SU-DHL-6 (cell line): ENCODE data around the gene HCAR2.

ENCODE experiments used
- H2AFZ ChIP-seq: fragments of 200-600 bp; sonication (generic); 2 replicates; pipeline ENCODE4 v1.6.1; 2014; ENCODE audit warnings: low read depth, mild to moderate bottlenecking, moderate library complexity, mixed read lengths, antibody characterized with exemption, low read length; ENCODE audit not compliant: severe bottlenecking
- H3F3A ChIP-seq: fragments of 200-600 bp; shearing (Covaris generic); 2 replicates; pipeline ENCODE4 v1.6.0; 2016; ENCODE audit warnings: antibody characterized with exemption, mild to moderate bottlenecking; ENCODE audit not compliant: insufficient read depth
- H3K27ac ChIP-seq: fragments of 200-600 bp; sonication (generic); 2 replicates; pipeline ENCODE4 v1.5.1; 2016; ENCODE audit warnings: low read depth, mild to moderate bottlenecking, low read length, moderate library complexity, mixed read lengths
- H3K27me3 ChIP-seq: fragments of 200-600 bp; sonication (generic), shearing (Covaris generic); 2 replicates; pipeline ENCODE4 v1.6.0; 2014; ENCODE audit warnings: mild to moderate bottlenecking, low read length
- H3K36me3 ChIP-seq: fragments of 200-600 bp; sonication (generic); 2 replicates; pipeline ENCODE4 v1.6.1; 2014; ENCODE audit warnings: mild to moderate bottlenecking, low read length, mixed read lengths
- H3K4me2 ChIP-seq: fragments of 300-600, 200-600 bp; shearing (Covaris generic), sonication (generic); 2 replicates; pipeline ENCODE4 v1.6.0; 2014; ENCODE audit warnings: low read length, low read depth, mild to moderate bottlenecking; ENCODE audit not compliant: poor library complexity, severe bottlenecking
- H3K4me3 ChIP-seq: fragments of 200-600 bp; sonication (generic); 2 replicates; pipeline ENCODE4 v1.5.1; 2014; ENCODE audit warnings: antibody characterized with exemption, low read length, mild to moderate bottlenecking, mixed read lengths; ENCODE audit not compliant: insufficient read depth, poor library complexity, severe bottlenecking
- H3K79me2 ChIP-seq: fragments of 200-600 bp; sonication (generic); 2 replicates; pipeline ENCODE4 v1.6.1; 2014; ENCODE audit warnings: mild to moderate bottlenecking, low read length, moderate library complexity; ENCODE audit not compliant: insufficient read depth
- H3K9ac ChIP-seq: fragments of 200-600 bp; sonication (generic); 2 replicates; pipeline ENCODE4 v1.7.0; 2014; ENCODE audit warnings: mild to moderate bottlenecking, low read length
- H3K9me2 ChIP-seq: fragments of 200-600 bp; sonication (generic); replicated peaks from 2 replicates; pipeline ENCODE4 v1.6.1; 2014; ENCODE audit warnings: low read length; ENCODE audit not compliant: insufficient read depth
- H3K9me3 ChIP-seq: fragments of 200-600 bp; sonication (generic); 2 replicates; pipeline ENCODE4 v1.6.1; 2014; ENCODE audit warnings: low read length, mixed read lengths; ENCODE audit not compliant: insufficient read depth
- H4K20me1 ChIP-seq: fragments of 200-600 bp; sonication (generic); 2 replicates; pipeline ENCODE4 v1.6.1; 2014; ENCODE audit warnings: low read depth, mild to moderate bottlenecking, antibody characterized with exemption, low read length, moderate library complexity, mixed read lengths
- CTCF ChIP-seq: fragments of 200-600 bp; sonication (generic); IDR thresholded peaks from one replicate; pipeline ENCODE4 v1.5.1; 2017; ENCODE audit warnings: antibody characterized with exemption, mild to moderate bottlenecking, low read length, moderate library complexity; ENCODE audit not compliant: insufficient read depth, poor library complexity, severe bottlenecking
- EZH2phosphoT487 ChIP-seq: fragments of 200-600 bp; sonication (generic), shearing (Covaris generic); conservative IDR thresholded peaks from 2 replicates; pipeline ENCODE4 v1.6.1; 2018; ENCODE audit warnings: mild to moderate bottlenecking, antibody characterized with exemption, low read length, moderate library complexity, mixed read lengths

The HCAR2 gene

DNA sequence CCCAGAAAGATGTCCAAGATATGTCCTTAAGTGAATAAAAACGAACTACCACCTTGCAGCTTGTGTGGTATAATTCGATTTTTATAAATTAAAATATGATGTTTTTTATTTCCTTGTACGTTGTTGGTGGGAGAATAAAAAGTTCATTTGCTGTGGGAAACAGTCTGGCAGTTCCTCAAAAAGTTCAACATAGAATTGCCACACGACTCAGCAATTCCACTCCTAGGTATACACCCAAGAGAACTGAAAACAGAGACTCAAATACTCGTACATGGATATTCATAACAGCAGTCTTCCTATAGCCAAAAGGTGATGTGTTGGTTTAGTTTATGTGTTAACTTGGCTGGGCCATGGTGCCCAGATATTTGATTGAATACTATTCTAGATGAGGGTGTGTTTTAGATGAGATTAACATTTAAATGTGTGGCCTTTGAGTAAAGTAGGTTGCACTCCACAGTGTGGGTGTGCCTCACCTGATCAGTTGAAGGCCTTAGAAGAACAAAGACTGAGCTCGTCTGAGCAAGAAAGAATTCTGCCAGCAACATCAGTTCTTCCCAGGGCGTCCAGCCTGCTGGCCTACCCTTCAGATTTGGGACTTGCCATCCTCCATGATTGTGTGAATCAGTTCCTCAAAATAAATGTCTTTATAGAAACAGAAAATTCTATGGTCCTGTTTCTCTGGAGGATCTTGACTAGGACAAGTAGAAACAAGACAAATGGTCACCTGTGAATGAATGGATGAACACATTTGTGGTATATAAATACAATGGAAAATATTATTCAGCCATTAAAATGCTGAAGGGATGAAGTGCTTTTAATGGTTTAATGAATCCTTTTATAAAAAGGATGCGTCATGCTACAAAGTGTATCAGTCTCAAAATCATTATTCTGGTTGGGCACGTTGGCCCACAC, 44.3 kb upstream of the HCAR2 start:
- H3K79me2 ChIP-seq = no peaks in the 10 kb centered on the region
- no peaks in the 10 kb centered on the region for H3F3A ChIP-seq
- H3K4me2 ChIP-seq = no peak overlapping the region
- no peaks in the 10 kb centered on the region for H3K36me3 ChIP-seq
- no peak overlapping the region for H3K4me3 ChIP-seq
- no peaks in the 10 kb centered on the region for H3K27me3 ChIP-seq
- no peaks in the 10 kb centered on the region for H4K20me1 ChIP-seq
- no peaks in the 10 kb centered on the region for H3K9me3 ChIP-seq
- no peak overlapping the region for H3K9ac ChIP-seq
- TF ChIP-seq CTCF (no peak), EZH2phosphoT487 (no peak)
- H2AFZ ChIP-seq = no peak overlapping the region
- no peaks in the 10 kb centered on the region for H3K9me2 ChIP-seq
- H3K27ac ChIP-seq = no peak overlapping the region

DNA sequence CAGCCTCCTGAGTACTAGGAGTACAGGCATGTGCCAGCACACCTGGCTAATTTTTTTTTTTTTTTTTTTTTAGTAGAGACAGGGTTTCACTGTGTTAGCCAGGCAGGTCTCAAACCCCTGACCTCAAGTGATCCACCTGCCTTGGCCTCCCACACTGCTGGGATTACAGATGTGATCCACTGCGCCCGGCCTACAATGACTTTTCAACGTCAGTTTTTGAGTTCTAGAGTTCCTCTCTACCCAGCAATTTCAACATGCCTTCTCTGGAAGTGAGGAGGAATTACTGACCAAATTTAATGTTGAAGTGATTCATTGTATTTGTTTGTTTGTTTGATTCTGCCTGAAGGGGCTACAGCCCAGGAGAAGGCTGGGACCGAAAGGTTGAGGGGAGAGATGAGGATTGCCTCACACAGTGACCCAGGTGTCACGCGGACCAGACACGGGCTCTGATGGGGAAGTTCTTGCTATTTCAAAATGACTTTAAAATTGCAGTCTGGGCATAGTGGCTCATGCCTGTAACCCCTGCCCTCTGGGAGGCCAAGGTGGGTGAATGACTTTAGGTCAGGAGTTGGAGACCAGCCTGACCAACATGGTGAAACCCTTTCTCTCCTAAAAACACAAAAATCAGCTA, 40.9 kb upstream of the HCAR2 start:
- Histone ChIP-seq H2AFZ (no peak overlapping the region), H3K36me3 (no peaks in the 10 kb centered on the region), H3F3A (no peaks in the 10 kb centered on the region), H3K4me3 (no peak overlapping the region), H3K9me3 (no peaks in the 10 kb centered on the region), H3K9me2 (no peaks in the 10 kb centered on the region), H4K20me1 (no peaks in the 10 kb centered on the region), H3K4me2 (no peak overlapping the region), H3K27me3 (no peaks in the 10 kb centered on the region), H3K27ac (no peak overlapping the region), H3K79me2 (no peaks in the 10 kb centered on the region), H3K9ac (no peak overlapping the region)
- TF ChIP-seq CTCF (no peak), EZH2phosphoT487 (no peak)

GRCh38 chr12:122740351-122740750, 37.2 kb upstream of the HCAR2 start:
- H3K9me3 ChIP-seq = no peaks in the 10 kb centered on the region
- no peaks in the 10 kb centered on the region for H4K20me1 ChIP-seq
- no peaks in the 10 kb centered on the region for H3K36me3 ChIP-seq
- TF ChIP-seq CTCF (no peak), EZH2phosphoT487 (no peak)
- H3K27me3 ChIP-seq = no peaks in the 10 kb centered on the region
- H3F3A ChIP-seq = no peaks in the 10 kb centered on the region
- no peak overlapping the region for H3K4me3 ChIP-seq
- no peak overlapping the region for H3K9ac ChIP-seq
- no peak overlapping the region for H3K4me2 ChIP-seq
- H3K79me2 ChIP-seq = no peaks in the 10 kb centered on the region
- no peak overlapping the region for H2AFZ ChIP-seq
- no peaks in the 10 kb centered on the region for H3K9me2 ChIP-seq
- no peak overlapping the region for H3K27ac ChIP-seq
